HG03432 (cell line): ENCODE measurements around the gene PLEKHA7.
"Not testable (repeated sequence)": the region's sequence is repeated elsewhere in the genome, so short reads cannot be mapped to it uniquely, and the experiment has no call there.

Source experiments
- ATAC-seq: cut with Tn5 transposase; IDR thresholded peaks from one replicate; pipeline ENCODE4 v1.9.1; 2021; ENCODE audit warnings: mild to moderate bottlenecking, moderate library complexity; ENCODE audit not compliant: unreplicated experiment

The PLEKHA7 gene

GRCh38 chr11:16945671-16946469 lies 68.3 kb downstream of the PLEKHA7 start:
- ATAC-seq = peak; percentile 84

GRCh38 chr11:16942911-16943310 lies 71.3 kb downstream of the PLEKHA7 start:
- ATAC-seq = no peak

GRCh38 chr11:16942342-16942741 lies 71.9 kb downstream of the PLEKHA7 start:
- no peak for ATAC-seq

- ATAC-seq = no peak
Measured at GRCh38 chr11:16941935-16942334, 72.3 kb downstream of the PLEKHA7 start.

GRCh38 chr11:16938061-16938460 lies 76.2 kb downstream of the PLEKHA7 start:
- no peak for ATAC-seq

GRCh38 chr11:16936643-16937042 lies 77.6 kb downstream of the PLEKHA7 start:
- no peak for ATAC-seq

- ATAC-seq = peak; percentile 75
Measured at GRCh38 chr11:16935518-16936302, 78.5 kb downstream of the PLEKHA7 start.

GRCh38 chr11:16933756-16934603 lies 80.2 kb downstream of the PLEKHA7 start:
- no peak for ATAC-seq

- ATAC-seq = no peak
Measured at GRCh38 chr11:16933291-16933690, 80.9 kb downstream of the PLEKHA7 start.

GRCh38 chr11:16928044-16928443 lies 86.2 kb downstream of the PLEKHA7 start:
- no peak for ATAC-seq

GRCh38 chr11:16926883-16927626 lies 87.2 kb downstream of the PLEKHA7 start:
- ATAC-seq = no peak

GRCh38 chr11:16925561-16926065 lies 88.6 kb downstream of the PLEKHA7 start:
- peak; percentile 38 for ATAC-seq

- peak; percentile 40 for ATAC-seq
Measured at GRCh38 chr11:16924826-16925560, 89.2 kb downstream of the PLEKHA7 start.

GRCh38 chr11:16924462-16924825 lies 89.8 kb downstream of the PLEKHA7 start:
- peak; percentile 61 for ATAC-seq

- peak; percentile 56 for ATAC-seq
Measured at GRCh38 chr11:16923987-16924386, 90.2 kb downstream of the PLEKHA7 start.

GRCh38 chr11:16921668-16922067 lies 92.5 kb downstream of the PLEKHA7 start:
- no peak for ATAC-seq

- no peak for ATAC-seq
Measured at GRCh38 chr11:16921019-16921418, 93.2 kb downstream of the PLEKHA7 start.

- ATAC-seq = no peak
Measured at GRCh38 chr11:16920559-16920958, 93.7 kb downstream of the PLEKHA7 start.

- not testable (repeated sequence) for ATAC-seq
Measured at GRCh38 chr11:16918543-16919182, 95.6 kb downstream of the PLEKHA7 start.
